OCI-LY3 (cell line): Measurements from ENCODE around the gene TVP23C.

Experiments used
- CTCF ChIP-seq: fragments of 200-600, 300-600 bp; sonication (generic); IDR thresholded peaks from 2 replicates; pipeline ENCODE4 v1.5.1; 2014; ENCODE audit warnings: antibody characterized with exemption, low read length, low read depth
- EZH2phosphoT487 ChIP-seq: fragments of 200-600 bp; shearing (Covaris generic); IDR thresholded peaks from 2 replicates; pipeline ENCODE4 v1.6.1; 2018; ENCODE audit warnings: antibody characterized with exemption, mixed run types, low read depth

- TF ChIP-seq EZH2phosphoT487 (no peak), CTCF (no peak)
Observed at GRCh38 chr17:15512071-15512709, 51.1 kb downstream of the TVP23C start.
